Keratinocyte (primary cell): ENCODE data around the gene TMEFF2. TPM values are rescaled to one million over a fixed set of nuclear protein-coding genes. Genes with fewer than 3 reads are reported as not detected.
A peak's percentile ranks its signal among the peaks of the same experiment; 100 is the strongest.

ENCODE experiments used
- DNase-seq: peaks from one replicate; pipeline ENCODE4 v3.0.0-alpha.2; 2011; ENCODE audit warnings: low read depth, missing footprints, low spot score
- FAIRE-seq: peaks from 2 replicates; lab custom pipeline; 2011; peaks lifted over from hg19 to GRCh38; lab: Jason Lieb, UNC
- H2AFZ ChIP-seq: 2 replicates; pipeline ENCODE4 v1.6.0; 2012; ENCODE audit warnings: low read length, control low read depth, inconsistent platforms; ENCODE audit not compliant: control insufficient read depth
- H3K27ac ChIP-seq: 2 replicates; pipeline ENCODE4 v1.5.1; 2011; ENCODE audit warnings: low read length; ENCODE audit not compliant: control insufficient read depth, insufficient read depth
- H3K27me3 ChIP-seq: 3 replicates; pipeline ENCODE4 v1.6.0; 2011; ENCODE audit warnings: low read length; ENCODE audit not compliant: control insufficient read depth, insufficient read depth; ENCODE audit errors: extremely low read depth
- H3K36me3 ChIP-seq, 2 experiments: 2 replicates in 1 of 2; 3 replicates in 1 of 2; pipeline ENCODE4 v1.5.1; 2011; ENCODE audit warnings: low read length in 2 of 2, mild to moderate bottlenecking in 1 of 2; ENCODE audit not compliant: control insufficient read depth in 2 of 2, insufficient read depth in 2 of 2; ENCODE audit errors: extremely low read depth in 1 of 2
- H3K4me1 ChIP-seq: 3 replicates; pipeline ENCODE4 v1.5.1; 2011; ENCODE audit warnings: low read length; ENCODE audit not compliant: control insufficient read depth, insufficient read depth; ENCODE audit errors: extremely low read depth
- H3K4me2 ChIP-seq: 3 replicates; pipeline ENCODE4 v1.6.0; 2011; ENCODE audit warnings: low read depth, low read length; ENCODE audit not compliant: control insufficient read depth, insufficient read depth; ENCODE audit errors: extremely low read depth
- H3K4me3 ChIP-seq, 3 experiments: fragments of 200-600 bp in 1 of 3; sonication (generic) in 1 of 3; 2 replicates in 2 of 3; 3 replicates in 1 of 3; pipeline ENCODE4 v1.5.1; 2011 to 2016; ENCODE audit warnings: low read length in 3 of 3, mild to moderate bottlenecking in 3 of 3, control low read depth in 2 of 3, inconsistent platforms in 1 of 3, low read depth in 1 of 3, mixed read lengths in 1 of 3, mixed run types in 1 of 3, moderate library complexity in 1 of 3; ENCODE audit not compliant: control insufficient read depth in 2 of 3, insufficient read depth in 2 of 3; ENCODE audit errors: extremely low read depth in 1 of 3
- H3K79me2 ChIP-seq: 2 replicates; pipeline ENCODE4 v1.6.0; 2012; ENCODE audit warnings: low read length; ENCODE audit not compliant: control insufficient read depth, insufficient read depth
- H3K9ac ChIP-seq: 3 replicates; pipeline ENCODE4 v1.6.0; 2011; ENCODE audit warnings: low read length; ENCODE audit not compliant: control insufficient read depth, insufficient read depth; ENCODE audit errors: extremely low read depth
- H3K9me1 ChIP-seq: 3 replicates; pipeline ENCODE4 v1.6.0; 2011; ENCODE audit warnings: low read length; ENCODE audit not compliant: control insufficient read depth, insufficient read depth; ENCODE audit errors: extremely low read depth
- H3K9me3 ChIP-seq: 2 replicates; pipeline ENCODE4 v1.5.1; 2012; ENCODE audit warnings: low read depth, low read length; ENCODE audit not compliant: control insufficient read depth
- H4K20me1 ChIP-seq: 3 replicates; pipeline ENCODE4 v1.6.0; 2011; ENCODE audit warnings: low read length; ENCODE audit not compliant: control insufficient read depth, insufficient read depth; ENCODE audit errors: extremely low read depth
- CTCF ChIP-seq, 3 experiments: IDR thresholded peaks in 1 of 3; conservative IDR thresholded peaks in 1 of 3; optimal IDR thresholded peaks in 1 of 3; 2 replicates in 2 of 3; 3 replicates in 1 of 3; pipeline versions ENCODE3 to v1.5.1; 2011; ENCODE audit warnings: low read length in 3 of 3, mild to moderate bottlenecking in 3 of 3, moderate library complexity in 2 of 3, control low read depth in 1 of 3, inconsistent platforms in 1 of 3; ENCODE audit not compliant: insufficient read depth in 2 of 3; ENCODE audit errors: extremely low read depth in 1 of 3
- EZH2 ChIP-seq: IDR thresholded peaks from one replicate; pipeline ENCODE4 v1.6.1; 2012; ENCODE audit warnings: inconsistent platforms, mild to moderate bottlenecking, low read length, moderate library complexity
- dilution Hi-C: fragments of 300-500 bp; cut with MboI; formaldehyde crosslinking; loops from one replicate; pipeline ENCODE4 v1.7.0; 2020; ENCODE audit warnings: low sequenced_read_pairs; ENCODE audit not compliant: extremely low pct_ligation_motif_present
- polyA plus RNA-seq, 5 experiments: library from polyadenylated mRNA; depleted of rRNA in 3 of 5; stranded (reverse) in 3 of 5; stranded (forward) in 1 of 5; unstranded in 1 of 5; fragments of >200 nt; gene quantifications; 1 replicate in 1 of 5; 2 replicates in 3 of 5; 3 replicates in 1 of 5; pipeline versions ENCODE4 v1.2.1 to v1.2.3, GENCODE V29; 2011 to 2012; ENCODE audit warnings: missing spikeins in 2 of 5, low read depth in 1 of 5, low replicate concordance in 1 of 5

Gene TMEFF2
- polyA plus RNA-seq, 1 donor (not counting 4 experiments of a cell fraction or from before 2014, with no cell fraction given) = not detected

DNA sequence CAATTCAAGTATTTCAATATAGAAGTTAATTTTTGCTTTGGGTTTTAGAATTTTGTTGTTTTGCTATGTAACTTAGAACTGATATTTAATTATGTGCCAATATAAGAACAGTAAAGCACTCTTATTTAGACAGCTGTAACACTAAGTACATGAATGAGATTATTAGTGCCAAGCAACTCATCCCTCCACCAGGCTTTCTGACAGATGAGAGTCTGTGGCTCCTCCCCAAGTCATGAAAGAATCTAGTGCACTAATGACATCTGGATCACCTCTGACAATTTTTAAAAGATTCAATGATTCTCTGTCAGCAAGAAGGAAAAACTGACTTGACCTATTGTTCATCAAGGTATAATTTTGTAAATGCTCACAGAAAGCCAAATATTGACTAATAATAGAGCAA, 67.8 kb downstream of the TMEFF2 start:
- Histone ChIP-seq H3K9ac (no peak overlapping the region), H3K27ac (no peak overlapping the region), H3K9me3 (no peaks in the 10 kb centered on the region), H2AFZ (peak overlapping the region; percentile 15), H3K79me2 (no peaks in the 10 kb centered on the region), H3K4me3 (no peak overlapping the region), H3K36me3 (no peaks in the 10 kb centered on the region), H3K4me1 (peaks cover 8% of the 10 kb centered on the region), H3K27me3 (no peaks in the 10 kb centered on the region), H3K4me2 (no peak overlapping the region), H3K9me1 (no peaks in the 10 kb centered on the region), H4K20me1 (no peaks in the 10 kb centered on the region)
- TF ChIP-seq CTCF (optimal IDR thresholded peaks at IDR 0.05 in 1 of 3, IDR thresholded peaks at IDR 0.05 in 1 of 3, conservative IDR thresholded peaks at IDR 0.05 in 1 of 3; ENCODE audit: extremely low read depth in 1 of 3, insufficient read depth in 2 of 3, low read length in 3 of 3) (no peak), EZH2 (no peak)
- no peak for FAIRE-seq
- dilution Hi-C loops = no loop called here
- DNase-seq = no peak

DNA sequence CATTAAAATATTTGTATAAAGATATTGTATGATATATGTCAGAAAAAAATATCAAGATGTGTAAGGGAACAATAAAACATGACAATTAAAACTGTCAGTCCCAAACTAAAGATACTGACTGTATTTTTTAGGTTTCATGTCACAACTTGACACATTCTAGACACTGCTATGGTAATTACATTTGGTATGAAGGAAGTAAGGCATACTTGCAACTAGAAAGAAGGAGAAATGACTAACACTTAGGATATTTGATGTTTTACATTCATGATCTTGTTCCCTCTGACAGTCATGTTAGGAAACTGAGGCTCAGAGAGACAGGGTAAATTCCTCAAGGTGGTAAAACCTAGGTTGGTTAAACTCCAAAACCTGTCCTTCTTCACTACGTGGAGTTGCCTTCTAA, 68.3 kb downstream of the TMEFF2 start:
- no peak overlapping the region for H3K4me3 ChIP-seq
- FAIRE-seq (peak; percentile 77), DNase-seq (no peak)
- TF ChIP-seq CTCF (optimal IDR thresholded peaks at IDR 0.05 in 1 of 3, IDR thresholded peaks at IDR 0.05 in 1 of 3, conservative IDR thresholded peaks at IDR 0.05 in 1 of 3; ENCODE audit: extremely low read depth in 1 of 3, insufficient read depth in 2 of 3, low read length in 3 of 3) = no peak
- TF ChIP-seq EZH2 = no peak
- no peaks in the 10 kb centered on the region for H4K20me1 ChIP-seq
- peak overlapping the region; percentile 19 for H3K4me2 ChIP-seq
- H2AFZ ChIP-seq = no peak overlapping the region
- H3K27me3 ChIP-seq = no peaks in the 10 kb centered on the region
- no peaks in the 10 kb centered on the region for H3K36me3 ChIP-seq
- H3K9ac ChIP-seq = no peak overlapping the region
- H3K27ac ChIP-seq = no peak overlapping the region
- H3K4me1 ChIP-seq = peaks cover 8% of the 10 kb centered on the region
- no peaks in the 10 kb centered on the region for H3K9me1 ChIP-seq
- H3K9me3 ChIP-seq = no peaks in the 10 kb centered on the region
- dilution Hi-C loops = no loop called here
- H3K79me2 ChIP-seq = no peaks in the 10 kb centered on the region
